GM12878 (cell line): ENCODE data around the gene OR10H4.

Experiments
- BRCA1 ChIP-seq: IDR thresholded peaks from 2 replicates; pipeline ENCODE4 v1.6.1; 2011; ENCODE audit warnings: low read depth, low read length, improper control_type of control experiment
- CREM ChIP-seq: IDR thresholded peaks from 2 replicates; pipeline ENCODE4 v1.6.1; 2014; ENCODE audit warnings: antibody characterized with exemption, low read depth
- EZH2 ChIP-seq: IDR thresholded peaks from 2 replicates; pipeline ENCODE4 v1.6.1; 2012; ENCODE audit warnings: low read depth, mild to moderate bottlenecking, control low read depth, inconsistent platforms, low read length, borderline replicate concordance; ENCODE audit not compliant: control insufficient read depth
- FOXM1 ChIP-seq: IDR thresholded peaks from 2 replicates; pipeline ENCODE4 v1.6.1; 2012; ENCODE audit warnings: low read depth, mild to moderate bottlenecking, inconsistent platforms, low read length, moderate library complexity
- GATAD2B ChIP-seq: fragments of 450-650 bp; conservative IDR thresholded peaks from 2 replicates; pipeline ENCODE4 v1.6.1; 2017; ENCODE audit warnings: low read depth, mild to moderate bottlenecking, moderate library complexity
- MXI1 ChIP-seq: fragments of 150-350 bp; IDR thresholded peaks from 2 replicates; pipeline ENCODE4 v1.6.1; 2011; ENCODE audit warnings: low read depth, mild to moderate bottlenecking, inconsistent platforms, low read length, improper control_type of control experiment
- PAX5 ChIP-seq: IDR thresholded peaks from 2 replicates; pipeline ENCODE4 v1.6.1; 2011; ENCODE audit warnings: low read depth, low read length, borderline replicate concordance
- ZNF274 ChIP-seq: IDR thresholded peaks from one replicate; pipeline ENCODE4 v1.8.0; 2011; ENCODE audit not compliant: insufficient read length, insufficient read depth
- ZZZ3 ChIP-seq: IDR thresholded peaks from 2 replicates; pipeline ENCODE4 v1.6.1; 2011; ENCODE audit warnings: low read depth; ENCODE audit not compliant: control insufficient read depth, insufficient read length
- TF ChIP-seq, protein P1 (sequence below): fragments of 450-650 bp; IDR thresholded peaks from 2 replicates; pipeline ENCODE4 v1.6.1; 2016; ENCODE audit warnings: mild to moderate bottlenecking, moderate library complexity, borderline replicate concordance
- TF ChIP-seq, protein P2 (sequence below): fragments of 450-650 bp; IDR thresholded peaks from 2 replicates; pipeline ENCODE4 v1.6.1; 2014; ENCODE audit warnings: mild to moderate bottlenecking
- TF ChIP-seq, protein P3 (sequence below), 3 experiments: IDR thresholded peaks in 2 of 3; conservative IDR thresholded peaks in 1 of 3; 2 replicates each; pipeline ENCODE4 v1.5.1; 2011; ENCODE audit warnings: low read depth in 3 of 3, low read length in 3 of 3, mild to moderate bottlenecking in 3 of 3, control low read depth in 2 of 3, moderate library complexity in 2 of 3, inconsistent platforms in 1 of 3, mixed read lengths in 1 of 3; ENCODE audit not compliant: control insufficient read depth in 2 of 3, insufficient read depth in 1 of 3; ENCODE audit errors: extremely low read depth in 1 of 3
- TF ChIP-seq, protein P4 (sequence below): IDR thresholded peaks from 2 replicates; pipeline ENCODE4 v1.6.1; 2012; ENCODE audit warnings: mild to moderate bottlenecking, low read depth, low read length
- TF ChIP-seq, protein P5 (sequence below): IDR thresholded peaks from 2 replicates; pipeline ENCODE4 v1.6.1; 2012; ENCODE audit warnings: low read length, inconsistent platforms

DNA sequence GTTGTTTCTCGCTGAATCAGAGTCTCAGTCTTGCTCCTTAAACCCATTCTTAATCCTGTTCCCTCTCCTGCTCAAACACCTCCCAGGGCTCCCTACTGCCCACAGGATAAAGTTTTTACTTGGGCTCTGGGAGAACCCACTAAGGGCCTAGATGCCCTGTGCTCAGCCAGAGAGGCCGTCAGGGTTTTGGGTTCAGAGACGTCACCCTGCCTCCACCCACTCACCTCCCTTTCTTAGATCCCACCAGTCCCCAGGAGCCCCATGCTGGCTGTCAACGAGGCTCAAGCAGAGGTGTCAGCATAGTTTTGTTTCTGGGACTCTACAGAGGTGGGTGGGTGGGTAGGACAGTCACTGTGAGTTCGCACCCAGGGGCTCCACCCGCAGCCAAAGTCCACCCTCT is 35.4 kb upstream of the OR10H4 start:
- TF ChIP-seq, protein P1, sequence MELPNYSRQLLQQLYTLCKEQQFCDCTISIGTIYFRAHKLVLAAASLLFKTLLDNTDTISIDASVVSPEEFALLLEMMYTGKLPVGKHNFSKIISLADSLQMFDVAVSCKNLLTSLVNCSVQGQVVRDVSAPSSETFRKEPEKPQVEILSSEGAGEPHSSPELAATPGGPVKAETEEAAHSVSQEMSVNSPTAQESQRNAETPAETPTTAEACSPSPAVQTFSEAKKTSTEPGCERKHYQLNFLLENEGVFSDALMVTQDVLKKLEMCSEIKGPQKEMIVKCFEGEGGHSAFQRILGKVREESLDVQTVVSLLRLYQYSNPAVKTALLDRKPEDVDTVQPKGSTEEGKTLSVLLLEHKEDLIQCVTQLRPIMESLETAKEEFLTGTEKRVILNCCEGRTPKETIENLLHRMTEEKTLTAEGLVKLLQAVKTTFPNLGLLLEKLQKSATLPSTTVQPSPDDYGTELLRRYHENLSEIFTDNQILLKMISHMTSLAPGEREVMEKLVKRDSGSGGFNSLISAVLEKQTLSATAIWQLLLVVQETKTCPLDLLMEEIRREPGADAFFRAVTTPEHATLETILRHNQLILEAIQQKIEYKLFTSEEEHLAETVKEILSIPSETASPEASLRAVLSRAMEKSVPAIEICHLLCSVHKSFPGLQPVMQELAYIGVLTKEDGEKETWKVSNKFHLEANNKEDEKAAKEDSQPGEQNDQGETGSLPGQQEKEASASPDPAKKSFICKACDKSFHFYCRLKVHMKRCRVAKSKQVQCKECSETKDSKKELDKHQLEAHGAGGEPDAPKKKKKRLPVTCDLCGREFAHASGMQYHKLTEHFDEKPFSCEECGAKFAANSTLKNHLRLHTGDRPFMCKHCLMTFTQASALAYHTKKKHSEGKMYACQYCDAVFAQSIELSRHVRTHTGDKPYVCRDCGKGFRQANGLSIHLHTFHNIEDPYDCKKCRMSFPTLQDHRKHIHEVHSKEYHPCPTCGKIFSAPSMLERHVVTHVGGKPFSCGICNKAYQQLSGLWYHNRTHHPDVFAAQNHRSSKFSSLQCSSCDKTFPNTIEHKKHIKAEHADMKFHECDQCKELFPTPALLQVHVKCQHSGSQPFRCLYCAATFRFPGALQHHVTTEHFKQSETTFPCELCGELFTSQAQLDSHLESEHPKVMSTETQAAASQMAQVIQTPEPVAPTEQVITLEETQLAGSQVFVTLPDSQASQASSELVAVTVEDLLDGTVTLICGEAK = no peak
- TF ChIP-seq GATAD2B (no peak), PAX5 (no peak), FOXM1 (no peak), ZZZ3 (no peak), MXI1 (no peak), BRCA1 (no peak), CREM (no peak), EZH2 (no peak), ZNF274 (no peak)
- TF ChIP-seq, protein P2, sequence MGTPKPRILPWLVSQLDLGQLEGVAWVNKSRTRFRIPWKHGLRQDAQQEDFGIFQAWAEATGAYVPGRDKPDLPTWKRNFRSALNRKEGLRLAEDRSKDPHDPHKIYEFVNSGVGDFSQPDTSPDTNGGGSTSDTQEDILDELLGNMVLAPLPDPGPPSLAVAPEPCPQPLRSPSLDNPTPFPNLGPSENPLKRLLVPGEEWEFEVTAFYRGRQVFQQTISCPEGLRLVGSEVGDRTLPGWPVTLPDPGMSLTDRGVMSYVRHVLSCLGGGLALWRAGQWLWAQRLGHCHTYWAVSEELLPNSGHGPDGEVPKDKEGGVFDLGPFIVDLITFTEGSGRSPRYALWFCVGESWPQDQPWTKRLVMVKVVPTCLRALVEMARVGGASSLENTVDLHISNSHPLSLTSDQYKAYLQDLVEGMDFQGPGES = no peak
- TF ChIP-seq, protein P3, sequence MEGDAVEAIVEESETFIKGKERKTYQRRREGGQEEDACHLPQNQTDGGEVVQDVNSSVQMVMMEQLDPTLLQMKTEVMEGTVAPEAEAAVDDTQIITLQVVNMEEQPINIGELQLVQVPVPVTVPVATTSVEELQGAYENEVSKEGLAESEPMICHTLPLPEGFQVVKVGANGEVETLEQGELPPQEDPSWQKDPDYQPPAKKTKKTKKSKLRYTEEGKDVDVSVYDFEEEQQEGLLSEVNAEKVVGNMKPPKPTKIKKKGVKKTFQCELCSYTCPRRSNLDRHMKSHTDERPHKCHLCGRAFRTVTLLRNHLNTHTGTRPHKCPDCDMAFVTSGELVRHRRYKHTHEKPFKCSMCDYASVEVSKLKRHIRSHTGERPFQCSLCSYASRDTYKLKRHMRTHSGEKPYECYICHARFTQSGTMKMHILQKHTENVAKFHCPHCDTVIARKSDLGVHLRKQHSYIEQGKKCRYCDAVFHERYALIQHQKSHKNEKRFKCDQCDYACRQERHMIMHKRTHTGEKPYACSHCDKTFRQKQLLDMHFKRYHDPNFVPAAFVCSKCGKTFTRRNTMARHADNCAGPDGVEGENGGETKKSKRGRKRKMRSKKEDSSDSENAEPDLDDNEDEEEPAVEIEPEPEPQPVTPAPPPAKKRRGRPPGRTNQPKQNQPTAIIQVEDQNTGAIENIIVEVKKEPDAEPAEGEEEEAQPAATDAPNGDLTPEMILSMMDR (IDR thresholded peaks at IDR 0.05 in 2 of 3, conservative IDR thresholded peaks at IDR 0.05 in 1 of 3; ENCODE audit: control insufficient read depth in 2 of 3, extremely low read depth in 1 of 3, insufficient read depth in 1 of 3, low read depth in 3 of 3, low read length in 3 of 3) = no peak
- TF ChIP-seq, protein P4, sequence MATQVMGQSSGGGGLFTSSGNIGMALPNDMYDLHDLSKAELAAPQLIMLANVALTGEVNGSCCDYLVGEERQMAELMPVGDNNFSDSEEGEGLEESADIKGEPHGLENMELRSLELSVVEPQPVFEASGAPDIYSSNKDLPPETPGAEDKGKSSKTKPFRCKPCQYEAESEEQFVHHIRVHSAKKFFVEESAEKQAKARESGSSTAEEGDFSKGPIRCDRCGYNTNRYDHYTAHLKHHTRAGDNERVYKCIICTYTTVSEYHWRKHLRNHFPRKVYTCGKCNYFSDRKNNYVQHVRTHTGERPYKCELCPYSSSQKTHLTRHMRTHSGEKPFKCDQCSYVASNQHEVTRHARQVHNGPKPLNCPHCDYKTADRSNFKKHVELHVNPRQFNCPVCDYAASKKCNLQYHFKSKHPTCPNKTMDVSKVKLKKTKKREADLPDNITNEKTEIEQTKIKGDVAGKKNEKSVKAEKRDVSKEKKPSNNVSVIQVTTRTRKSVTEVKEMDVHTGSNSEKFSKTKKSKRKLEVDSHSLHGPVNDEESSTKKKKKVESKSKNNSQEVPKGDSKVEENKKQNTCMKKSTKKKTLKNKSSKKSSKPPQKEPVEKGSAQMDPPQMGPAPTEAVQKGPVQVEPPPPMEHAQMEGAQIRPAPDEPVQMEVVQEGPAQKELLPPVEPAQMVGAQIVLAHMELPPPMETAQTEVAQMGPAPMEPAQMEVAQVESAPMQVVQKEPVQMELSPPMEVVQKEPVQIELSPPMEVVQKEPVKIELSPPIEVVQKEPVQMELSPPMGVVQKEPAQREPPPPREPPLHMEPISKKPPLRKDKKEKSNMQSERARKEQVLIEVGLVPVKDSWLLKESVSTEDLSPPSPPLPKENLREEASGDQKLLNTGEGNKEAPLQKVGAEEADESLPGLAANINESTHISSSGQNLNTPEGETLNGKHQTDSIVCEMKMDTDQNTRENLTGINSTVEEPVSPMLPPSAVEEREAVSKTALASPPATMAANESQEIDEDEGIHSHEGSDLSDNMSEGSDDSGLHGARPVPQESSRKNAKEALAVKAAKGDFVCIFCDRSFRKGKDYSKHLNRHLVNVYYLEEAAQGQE = no peak
- TF ChIP-seq, protein P5, sequence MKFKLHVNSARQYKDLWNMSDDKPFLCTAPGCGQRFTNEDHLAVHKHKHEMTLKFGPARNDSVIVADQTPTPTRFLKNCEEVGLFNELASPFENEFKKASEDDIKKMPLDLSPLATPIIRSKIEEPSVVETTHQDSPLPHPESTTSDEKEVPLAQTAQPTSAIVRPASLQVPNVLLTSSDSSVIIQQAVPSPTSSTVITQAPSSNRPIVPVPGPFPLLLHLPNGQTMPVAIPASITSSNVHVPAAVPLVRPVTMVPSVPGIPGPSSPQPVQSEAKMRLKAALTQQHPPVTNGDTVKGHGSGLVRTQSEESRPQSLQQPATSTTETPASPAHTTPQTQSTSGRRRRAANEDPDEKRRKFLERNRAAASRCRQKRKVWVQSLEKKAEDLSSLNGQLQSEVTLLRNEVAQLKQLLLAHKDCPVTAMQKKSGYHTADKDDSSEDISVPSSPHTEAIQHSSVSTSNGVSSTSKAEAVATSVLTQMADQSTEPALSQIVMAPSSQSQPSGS = no peak
